Measurements from ENCODE around the gene OPCML. TPM values are rescaled to one million over a fixed set of nuclear protein-coding genes. Genes with fewer than 3 reads are reported as not detected.

The OPCML gene
- total RNA-seq, 2 donors from 2014 or later: 0.04 TPM; not detected in 1

DNA sequence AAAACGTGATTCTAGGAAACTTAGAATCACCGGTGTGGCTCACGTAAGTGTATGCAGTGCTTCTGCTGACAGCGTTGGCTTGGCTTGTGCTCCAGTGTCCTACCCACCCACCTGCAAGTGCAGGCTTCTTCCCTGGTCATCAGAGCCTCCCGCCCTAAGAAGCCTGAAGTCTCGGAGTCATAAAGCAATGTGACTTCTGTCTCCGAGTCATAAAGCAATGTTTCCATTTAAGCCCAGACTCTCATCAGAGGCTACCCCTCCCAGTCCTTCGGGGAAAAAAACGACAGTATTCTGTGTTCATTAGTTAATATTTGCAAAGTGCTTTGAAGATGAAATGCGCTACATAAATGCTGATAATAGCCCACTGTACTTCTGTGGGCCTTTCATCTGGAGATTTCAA, 293.8 kb downstream of the OPCML start:
- TF ChIP-seq, protein P1, sequence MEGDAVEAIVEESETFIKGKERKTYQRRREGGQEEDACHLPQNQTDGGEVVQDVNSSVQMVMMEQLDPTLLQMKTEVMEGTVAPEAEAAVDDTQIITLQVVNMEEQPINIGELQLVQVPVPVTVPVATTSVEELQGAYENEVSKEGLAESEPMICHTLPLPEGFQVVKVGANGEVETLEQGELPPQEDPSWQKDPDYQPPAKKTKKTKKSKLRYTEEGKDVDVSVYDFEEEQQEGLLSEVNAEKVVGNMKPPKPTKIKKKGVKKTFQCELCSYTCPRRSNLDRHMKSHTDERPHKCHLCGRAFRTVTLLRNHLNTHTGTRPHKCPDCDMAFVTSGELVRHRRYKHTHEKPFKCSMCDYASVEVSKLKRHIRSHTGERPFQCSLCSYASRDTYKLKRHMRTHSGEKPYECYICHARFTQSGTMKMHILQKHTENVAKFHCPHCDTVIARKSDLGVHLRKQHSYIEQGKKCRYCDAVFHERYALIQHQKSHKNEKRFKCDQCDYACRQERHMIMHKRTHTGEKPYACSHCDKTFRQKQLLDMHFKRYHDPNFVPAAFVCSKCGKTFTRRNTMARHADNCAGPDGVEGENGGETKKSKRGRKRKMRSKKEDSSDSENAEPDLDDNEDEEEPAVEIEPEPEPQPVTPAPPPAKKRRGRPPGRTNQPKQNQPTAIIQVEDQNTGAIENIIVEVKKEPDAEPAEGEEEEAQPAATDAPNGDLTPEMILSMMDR (IDR thresholded peaks at IDR 0.05): no peak
- Histone ChIP-seq H3K27me3 (no peaks in the 10 kb centered on the region), H3K27ac (no peak overlapping the region), H3K36me3 (no peaks in the 10 kb centered on the region), H3K4me1 (no peaks in the 10 kb centered on the region), H3K9me3 (no peaks in the 10 kb centered on the region), H3K4me3 (no peak overlapping the region)
- DNase-seq (ENCODE audit: low spot score): no peak

DNA sequence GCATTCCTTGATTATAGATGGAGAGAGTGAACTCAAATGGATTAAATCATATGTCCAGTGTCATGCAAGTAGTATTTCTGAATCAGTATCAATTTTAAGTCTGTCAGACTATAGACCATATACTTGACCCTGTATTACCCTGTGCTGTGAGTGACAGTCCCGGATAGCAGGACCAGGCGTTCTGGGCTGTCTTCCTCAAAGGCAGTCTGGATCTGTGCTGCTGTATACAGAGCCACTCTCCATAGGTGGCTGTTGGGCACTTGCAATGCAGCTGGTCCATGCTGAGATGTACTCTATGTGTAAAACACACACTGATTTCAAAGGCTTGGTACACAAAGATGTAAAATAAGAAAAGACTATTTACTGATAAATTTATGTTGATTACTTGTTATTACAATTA, 294.3 kb downstream of the OPCML start:
- DNase-seq (ENCODE audit: low spot score): no peak
- H3K4me3 ChIP-seq: no peak overlapping the region
- no peaks in the 10 kb centered on the region for H3K4me1 ChIP-seq
- H3K27ac ChIP-seq: no peak overlapping the region
- TF ChIP-seq, protein P1 (IDR thresholded peaks at IDR 0.05): no peak
- no peaks in the 10 kb centered on the region for H3K36me3 ChIP-seq
- H3K27me3 ChIP-seq: no peaks in the 10 kb centered on the region
- no peaks in the 10 kb centered on the region for H3K9me3 ChIP-seq

DNA sequence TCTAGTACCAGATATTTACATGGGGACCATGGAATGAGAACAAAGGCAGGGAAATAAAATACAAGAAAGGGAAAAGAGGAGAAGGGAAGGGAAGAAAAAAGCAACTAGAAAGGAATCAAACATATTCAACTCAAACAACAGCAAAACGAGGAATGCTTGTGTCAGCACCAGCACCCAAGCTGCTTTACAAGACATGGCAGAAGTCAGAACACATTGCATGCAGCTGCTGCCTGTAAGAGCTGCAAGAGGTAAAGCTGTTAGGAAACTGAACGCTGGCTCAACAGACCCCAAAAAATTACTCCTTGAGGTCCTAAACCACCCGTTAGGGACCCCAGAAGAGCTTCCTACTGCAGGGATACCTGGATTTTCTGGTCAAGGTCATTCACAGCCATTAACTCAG, 296.9 kb downstream of the OPCML start:
- no peaks in the 10 kb centered on the region for H3K27me3 ChIP-seq
- TF ChIP-seq, protein P1 (IDR thresholded peaks at IDR 0.05): no peak
- H3K36me3 ChIP-seq: no peaks in the 10 kb centered on the region

DNA sequence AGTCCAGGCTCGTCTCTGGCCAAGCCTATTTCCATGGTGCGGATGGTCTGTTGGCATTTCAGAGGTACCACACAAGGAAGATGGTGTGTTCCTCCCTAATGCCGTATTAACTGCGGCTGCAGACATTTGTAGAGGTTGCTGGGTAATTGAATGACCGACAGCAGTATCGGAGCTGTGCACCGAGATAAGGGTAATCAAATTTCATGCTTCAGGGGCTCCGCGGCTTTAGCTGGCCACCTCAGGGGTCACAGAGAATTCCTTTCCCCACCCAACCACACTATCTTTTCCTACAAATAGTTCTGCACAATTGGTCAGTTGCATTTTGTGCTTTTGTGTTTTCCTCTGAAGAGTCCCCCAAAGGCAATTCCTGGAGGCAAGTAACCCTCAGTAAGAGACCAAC, 297.4 kb downstream of the OPCML start:
- DNase-seq (ENCODE audit: low spot score): no peak
- no peak overlapping the region for H3K27ac ChIP-seq
- H3K27me3 ChIP-seq: no peaks in the 10 kb centered on the region
- no peaks in the 10 kb centered on the region for H3K9me3 ChIP-seq
- H3K4me1 ChIP-seq: no peaks in the 10 kb centered on the region
- no peaks in the 10 kb centered on the region for H3K36me3 ChIP-seq
- TF ChIP-seq, protein P1 (IDR thresholded peaks at IDR 0.05): no peak
- no peak overlapping the region for H3K4me3 ChIP-seq

More for the DNA sequence above, 296.9 kb downstream of the OPCML start:
- Histone ChIP-seq H3K9me3 (no peaks in the 10 kb centered on the region), H3K4me1 (no peaks in the 10 kb centered on the region), H3K27ac (no peak overlapping the region), H3K4me3 (no peak overlapping the region)
- no peak for DNase-seq (ENCODE audit: low spot score)

DNA sequence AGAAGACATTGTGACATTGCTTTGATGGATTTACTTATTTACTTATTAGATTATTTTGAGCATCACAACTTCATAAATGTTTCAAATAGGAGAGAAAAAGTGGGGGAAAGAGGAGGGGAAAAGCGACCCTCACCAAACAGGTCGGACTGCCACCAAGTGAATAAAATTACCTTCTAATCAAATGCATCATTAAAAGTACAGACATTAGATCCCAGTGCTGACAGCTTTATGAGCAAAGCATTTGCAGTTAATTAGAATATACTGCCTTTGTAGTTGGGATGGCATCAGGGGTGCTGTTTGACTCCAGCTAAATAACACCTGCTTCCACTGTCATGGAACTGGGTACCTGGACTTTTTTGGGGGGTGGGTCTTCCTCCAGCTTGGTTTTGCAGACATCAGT, 299.6 kb downstream of the OPCML start:
- Histone ChIP-seq H3K27ac (no peak overlapping the region), H3K36me3 (no peaks in the 10 kb centered on the region), H3K4me1 (no peaks in the 10 kb centered on the region), H3K27me3 (no peaks in the 10 kb centered on the region), H3K4me3 (no peak overlapping the region), H3K9me3 (no peaks in the 10 kb centered on the region)
- TF ChIP-seq, protein P1 (IDR thresholded peaks at IDR 0.05): no peak
- no peak for DNase-seq (ENCODE audit: low spot score)

DNA sequence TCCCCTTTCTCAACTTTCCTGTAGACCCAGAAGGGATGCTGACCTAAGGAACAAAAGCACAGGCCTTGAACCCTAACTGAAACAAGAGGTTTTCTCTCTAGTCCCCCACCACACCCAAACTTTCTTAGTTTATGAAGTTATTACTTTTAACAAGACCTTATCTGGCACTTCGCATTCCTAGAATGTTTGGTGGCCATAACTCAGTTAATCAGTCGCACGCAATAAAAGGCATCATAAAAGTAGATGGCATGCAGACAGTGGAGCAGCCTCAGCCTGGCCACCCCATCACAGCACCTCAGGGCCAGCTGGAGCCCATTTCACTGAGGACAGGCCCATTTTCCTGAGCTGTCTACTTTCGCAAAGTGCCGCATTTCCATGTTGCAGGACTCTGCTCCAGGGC, 301.9 kb downstream of the OPCML start:
- Histone ChIP-seq H3K36me3 (no peaks in the 10 kb centered on the region), H3K4me3 (no peak overlapping the region), H3K9me3 (no peaks in the 10 kb centered on the region), H3K27me3 (no peaks in the 10 kb centered on the region), H3K27ac (no peak overlapping the region), H3K4me1 (no peaks in the 10 kb centered on the region)
- no peak for DNase-seq (ENCODE audit: low spot score)
- TF ChIP-seq, protein P1 (IDR thresholded peaks at IDR 0.05): no peak
